Liver (tissue), 9 donors: Measurements from ENCODE around the gene SURF6. TPM values are rescaled to one million over a fixed set of nuclear protein-coding genes. Genes with fewer than 3 reads are reported as not detected.

Experiments used
- DNase-seq: peaks from one replicate; pipeline ENCODE4 v3.0.0-alpha.2; 2017; ENCODE audit warnings: low spot score
- H3K27ac ChIP-seq, 2 donors: one replicate each; pipeline ENCODE4 v1.7.0; 2013; ENCODE audit warnings: inconsistent platforms in 2 of 2, low read length in 2 of 2, control low read depth in 1 of 2, low read depth in 1 of 2, mild to moderate bottlenecking in 1 of 2
- H3K27me3 ChIP-seq, 4 donors: one replicate each; pipeline versions ENCODE4 v1.6.1 to v1.7.0; 2013; ENCODE audit warnings: low read length in 3 of 4, inconsistent platforms in 1 of 4, mild to moderate bottlenecking in 1 of 4, moderate library complexity in 1 of 4; ENCODE audit not compliant: control insufficient read depth in 4 of 4, insufficient read depth in 4 of 4
- H3K36me3 ChIP-seq, 4 donors: one replicate each; pipeline versions ENCODE4 v1.6.1 to v1.7.0; 2013; ENCODE audit warnings: low read length in 3 of 4, mild to moderate bottlenecking in 3 of 4, low read depth in 1 of 4, moderate library complexity in 1 of 4; ENCODE audit not compliant: control insufficient read depth in 4 of 4, insufficient read depth in 3 of 4
- H3K4me1 ChIP-seq, 4 donors: one replicate each; pipeline versions ENCODE4 v1.6.1 to v1.7.0; 2013; ENCODE audit warnings: low read length in 3 of 4, mild to moderate bottlenecking in 3 of 4, moderate library complexity in 1 of 4; ENCODE audit not compliant: control insufficient read depth in 4 of 4, insufficient read depth in 4 of 4
- H3K4me3 ChIP-seq, 3 donors: one replicate each; pipeline versions ENCODE4 v1.6.1 to v1.7.0; 2013; ENCODE audit warnings: low read length in 3 of 3, control low read depth in 1 of 3, low read depth in 1 of 3, mild to moderate bottlenecking in 1 of 3
- H3K9ac ChIP-seq, 2 donors: one replicate each; pipeline ENCODE4 v1.7.0; 2013; ENCODE audit warnings: low read length in 2 of 2, mild to moderate bottlenecking in 2 of 2, moderate library complexity in 2 of 2, control low read depth in 1 of 2, low read depth in 1 of 2
- H3K9me3 ChIP-seq, 4 donors: one replicate each; pipeline versions ENCODE4 v1.6.1 to v1.7.0; 2013; ENCODE audit warnings: low read length in 3 of 4; ENCODE audit not compliant: control insufficient read depth in 4 of 4
- CTCF ChIP-seq: fragments of 150-350 bp; IDR thresholded peaks from 2 replicates; pipeline ENCODE4 v1.5.1; 2017; ENCODE audit warnings: improper control_type of control experiment, low read depth, low read length; ENCODE audit not compliant: missing input control
- EGR1 ChIP-seq, 2 donors: IDR thresholded peaks; 2 replicates each; pipeline ENCODE4 v1.6.1; 2016 to 2018; ENCODE audit warnings: antibody characterized with exemption in 2 of 2, low read depth in 2 of 2
- FOXA1 ChIP-seq: IDR thresholded peaks from 2 replicates; pipeline ENCODE4 v1.6.1; 2016; ENCODE audit warnings: antibody characterized with exemption
- FOXA2 ChIP-seq: IDR thresholded peaks from 2 replicates; pipeline ENCODE4 v1.6.1; 2016; ENCODE audit warnings: antibody characterized with exemption
- GABPA ChIP-seq, 2 donors: IDR thresholded peaks in 1 of 2; conservative IDR thresholded peaks in 1 of 2; 2 replicates each; pipeline ENCODE4 v1.6.1; 2016; ENCODE audit warnings: antibody characterized with exemption in 2 of 2, mild to moderate bottlenecking in 1 of 2, moderate library complexity in 1 of 2
- HNF4A ChIP-seq, 2 donors: conservative IDR thresholded peaks; 2 replicates each; pipeline ENCODE4 v1.6.1; 2016; ENCODE audit warnings: antibody characterized with exemption in 2 of 2, mild to moderate bottlenecking in 2 of 2
- HNF4G ChIP-seq: IDR thresholded peaks from 2 replicates; pipeline ENCODE4 v1.6.1; 2016; ENCODE audit warnings: antibody characterized with exemption
- MAX ChIP-seq: IDR thresholded peaks from 2 replicates; pipeline ENCODE4 v1.6.1; 2016; ENCODE audit warnings: antibody characterized with exemption
- NR2F2 ChIP-seq: IDR thresholded peaks from 2 replicates; pipeline ENCODE4 v1.6.1; 2016; ENCODE audit warnings: antibody characterized with exemption
- RAD21 ChIP-seq, 2 donors: IDR thresholded peaks; 2 replicates each; pipeline ENCODE4 v1.6.1; 2016; ENCODE audit warnings: antibody characterized with exemption in 2 of 2, mild to moderate bottlenecking in 2 of 2
- RXRA ChIP-seq, 2 donors: IDR thresholded peaks; 2 replicates each; pipeline ENCODE4 v1.6.1; 2017 to 2018; ENCODE audit warnings: antibody characterized with exemption in 2 of 2, mild to moderate bottlenecking in 1 of 2
- SP1 ChIP-seq: IDR thresholded peaks from 2 replicates; pipeline ENCODE4 v1.6.1; 2018; ENCODE audit warnings: antibody characterized with exemption, mild to moderate bottlenecking
- TAF1 ChIP-seq: conservative IDR thresholded peaks from 2 replicates; pipeline ENCODE4 v1.6.1; 2016; ENCODE audit warnings: antibody characterized with exemption, mild to moderate bottlenecking
- YY1 ChIP-seq: IDR thresholded peaks from 2 replicates; pipeline ENCODE4 v1.6.1; 2016; ENCODE audit warnings: antibody characterized with exemption, mild to moderate bottlenecking
- WGBS: extraction: QIAGEN DNeasy Blood & Tissue Kit; methylation state at CpG from one replicate; pipeline ENCODE4 v1.1.7; 2013; 5-methylcytosine and 5-hydroxymethylcytosine counted together
- polyA plus RNA-seq, 2 donors: library from polyadenylated mRNA; stranded (reverse) in 1 of 2; unstranded in 1 of 2; fragments of 200-250 nt in 1 of 2; fragments of >200 nt in 1 of 2; fragmentation: Nextera tagmentation in 1 of 2; extraction: Ambion mirVana in 1 of 2; gene quantifications; one replicate each; pipeline versions ENCODE4 v1.2.1 to v1.2.3, GENCODE V29; 2013 to 2015
- total RNA-seq, 2 donors: library from RNA; depleted of rRNA; stranded (reverse); fragments of >200 nt; gene quantifications; one replicate each; pipeline ENCODE4 v1.2.3, GENCODE V29; 2014
- TF ChIP-seq, protein P1 (sequence below): IDR thresholded peaks from 2 replicates; pipeline ENCODE4 v1.6.1; 2016; ENCODE audit warnings: antibody characterized with exemption
- TF ChIP-seq, protein P2 (sequence below): IDR thresholded peaks from 2 replicates; pipeline ENCODE4 v1.6.1; 2016; ENCODE audit warnings: antibody characterized with exemption
- TF ChIP-seq, protein P3 (sequence below): IDR thresholded peaks from 2 replicates; pipeline ENCODE4 v1.6.1; 2016; ENCODE audit warnings: antibody characterized with exemption, mild to moderate bottlenecking
- donor health status: healthy.
- donor health status: healthy.
- donor health status: healthy.
- donor health status: healthy.
- donor health status: healthy.

Gene SURF6
- total and polyA plus RNA-seq, 4 donors: 4.1 to 12.9 (median 7.2) TPM

DNA sequence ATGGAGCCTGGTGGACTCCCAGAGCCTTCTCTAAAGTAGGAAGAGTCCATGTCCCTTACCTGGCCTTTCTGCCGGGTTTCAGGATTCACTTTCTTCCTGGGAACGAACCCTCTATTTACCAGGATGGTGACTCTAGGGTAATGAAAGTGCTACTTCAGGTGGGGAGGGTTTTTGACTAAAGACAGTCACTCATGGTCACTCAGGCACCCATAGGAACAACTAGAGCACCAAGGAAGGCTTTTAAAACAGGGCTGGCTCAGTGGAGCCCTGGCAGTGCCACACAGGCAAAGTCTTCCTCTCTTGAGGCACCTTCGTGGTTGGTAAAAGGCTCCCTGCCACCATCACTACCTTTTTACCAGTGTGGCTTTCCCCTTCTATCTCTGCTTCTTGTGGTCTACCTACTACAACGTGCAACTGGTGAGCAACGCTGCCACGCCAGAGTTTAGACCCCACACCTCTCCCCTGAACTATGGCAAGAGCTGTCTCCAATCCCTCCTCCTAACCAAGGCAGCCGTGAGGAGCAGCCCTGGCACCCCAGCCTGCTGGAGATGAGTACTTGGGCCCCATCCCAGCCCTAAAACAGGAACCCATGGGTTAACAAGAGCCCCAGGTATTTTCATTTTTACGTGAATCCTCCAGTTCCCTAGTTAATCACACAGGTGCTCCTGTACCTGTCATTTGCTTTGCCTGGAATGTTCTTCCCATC, 16.8 kb upstream of the SURF6 start:
- peaks cover 6 to 41% (median 24%) of the 10 kb centered on the region in 4 donors for H3K36me3 ChIP-seq
- H3K9me3 ChIP-seq: no peaks in the 10 kb centered on the region
- WGBS: 86% methylated on average over 8 of the region's 8 CpGs
- H3K4me3 ChIP-seq: no peak overlapping the region
- H3K27ac ChIP-seq: no peak overlapping the region
- no peak overlapping the region for H3K9ac ChIP-seq
- TF ChIP-seq, protein P1, sequence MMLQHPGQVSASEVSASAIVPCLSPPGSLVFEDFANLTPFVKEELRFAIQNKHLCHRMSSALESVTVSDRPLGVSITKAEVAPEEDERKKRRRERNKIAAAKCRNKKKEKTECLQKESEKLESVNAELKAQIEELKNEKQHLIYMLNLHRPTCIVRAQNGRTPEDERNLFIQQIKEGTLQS: no peak
- TF ChIP-seq, protein P2, sequence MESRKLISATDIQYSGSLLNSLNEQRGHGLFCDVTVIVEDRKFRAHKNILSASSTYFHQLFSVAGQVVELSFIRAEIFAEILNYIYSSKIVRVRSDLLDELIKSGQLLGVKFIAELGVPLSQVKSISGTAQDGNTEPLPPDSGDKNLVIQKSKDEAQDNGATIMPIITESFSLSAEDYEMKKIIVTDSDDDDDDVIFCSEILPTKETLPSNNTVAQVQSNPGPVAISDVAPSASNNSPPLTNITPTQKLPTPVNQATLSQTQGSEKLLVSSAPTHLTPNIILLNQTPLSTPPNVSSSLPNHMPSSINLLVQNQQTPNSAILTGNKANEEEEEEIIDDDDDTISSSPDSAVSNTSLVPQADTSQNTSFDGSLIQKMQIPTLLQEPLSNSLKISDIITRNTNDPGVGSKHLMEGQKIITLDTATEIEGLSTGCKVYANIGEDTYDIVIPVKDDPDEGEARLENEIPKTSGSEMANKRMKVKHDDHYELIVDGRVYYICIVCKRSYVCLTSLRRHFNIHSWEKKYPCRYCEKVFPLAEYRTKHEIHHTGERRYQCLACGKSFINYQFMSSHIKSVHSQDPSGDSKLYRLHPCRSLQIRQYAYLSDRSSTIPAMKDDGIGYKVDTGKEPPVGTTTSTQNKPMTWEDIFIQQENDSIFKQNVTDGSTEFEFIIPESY: no peak
- no peaks in the 10 kb centered on the region for H3K27me3 ChIP-seq
- DNase-seq: no peak
- peaks cover 9 to 40% (median 33%) of the 10 kb centered on the region in 4 donors for H3K4me1 ChIP-seq

DNA sequence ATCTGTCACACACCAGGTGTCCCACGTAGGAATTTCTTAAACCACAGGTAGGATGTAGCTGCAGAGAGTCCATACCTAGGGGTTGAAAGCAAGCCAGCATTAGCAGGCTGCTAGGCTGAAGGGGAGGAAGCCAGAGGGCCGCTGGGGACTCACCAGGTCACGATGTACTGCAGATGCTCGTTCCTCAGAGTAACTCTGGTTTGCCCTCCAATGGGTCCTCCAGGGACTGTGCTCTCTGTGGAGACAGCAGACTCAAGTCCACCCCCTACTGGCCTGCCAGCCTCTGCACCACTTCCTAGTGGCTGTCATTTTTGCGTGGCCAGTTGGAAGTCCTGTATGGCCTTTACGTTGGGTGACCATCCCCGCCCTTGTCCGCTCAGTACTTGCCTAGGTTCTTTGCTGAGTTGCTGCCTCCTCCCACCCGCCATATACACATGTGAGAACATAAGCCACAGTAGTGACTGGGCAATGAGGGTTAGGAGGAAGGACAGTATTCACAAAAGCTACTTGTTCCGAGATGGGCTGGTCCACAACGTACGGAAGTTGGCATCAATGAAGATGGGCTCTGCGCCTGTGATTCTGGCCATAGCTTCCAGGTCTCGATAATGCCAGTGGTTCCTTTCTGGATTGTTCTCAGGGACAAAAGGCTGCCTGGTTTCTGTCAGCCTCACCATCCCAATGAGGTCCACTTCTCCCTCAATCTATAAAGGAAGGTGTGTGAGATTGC, 16.1 kb upstream of the SURF6 start:
- no peak overlapping the region for H3K9ac ChIP-seq
- no peak for DNase-seq

More for the DNA sequence above, 16.1 kb upstream of the SURF6 start:
- Histone ChIP-seq H3K4me3 (no peak overlapping the region), H3K36me3 (peaks cover 6 to 41% (median 24%) of the 10 kb centered on the region in 4 donors), H3K27ac (no peak overlapping the region), H3K4me1 (peaks cover 8 to 36% (median 26%) of the 10 kb centered on the region in 4 donors), H3K27me3 (no peaks in the 10 kb centered on the region), H3K9me3 (no peaks in the 10 kb centered on the region)
- TF ChIP-seq GABPA (IDR thresholded peaks at IDR 0.05 in 1 of 2, conservative IDR thresholded peaks at IDR 0.05 in 1 of 2) (no peak), NR2F2 (no peak), EGR1 (IDR thresholded peaks at IDR 0.05; ENCODE audit: low read depth in 2 of 2) (no peak), FOXA2 (no peak), TAF1 (no peak), YY1 (no peak), HNF4A (conservative IDR thresholded peaks at IDR 0.05) (no peak), MAX (no peak), HNF4G (no peak), RXRA (IDR thresholded peaks at IDR 0.05) (no peak), RAD21 (IDR thresholded peaks at IDR 0.05) (peak in 1 of 2 donors; percentile 37), CTCF (peak; percentile 38), FOXA1 (no peak), SP1 (no peak)
- TF ChIP-seq, protein P3, sequence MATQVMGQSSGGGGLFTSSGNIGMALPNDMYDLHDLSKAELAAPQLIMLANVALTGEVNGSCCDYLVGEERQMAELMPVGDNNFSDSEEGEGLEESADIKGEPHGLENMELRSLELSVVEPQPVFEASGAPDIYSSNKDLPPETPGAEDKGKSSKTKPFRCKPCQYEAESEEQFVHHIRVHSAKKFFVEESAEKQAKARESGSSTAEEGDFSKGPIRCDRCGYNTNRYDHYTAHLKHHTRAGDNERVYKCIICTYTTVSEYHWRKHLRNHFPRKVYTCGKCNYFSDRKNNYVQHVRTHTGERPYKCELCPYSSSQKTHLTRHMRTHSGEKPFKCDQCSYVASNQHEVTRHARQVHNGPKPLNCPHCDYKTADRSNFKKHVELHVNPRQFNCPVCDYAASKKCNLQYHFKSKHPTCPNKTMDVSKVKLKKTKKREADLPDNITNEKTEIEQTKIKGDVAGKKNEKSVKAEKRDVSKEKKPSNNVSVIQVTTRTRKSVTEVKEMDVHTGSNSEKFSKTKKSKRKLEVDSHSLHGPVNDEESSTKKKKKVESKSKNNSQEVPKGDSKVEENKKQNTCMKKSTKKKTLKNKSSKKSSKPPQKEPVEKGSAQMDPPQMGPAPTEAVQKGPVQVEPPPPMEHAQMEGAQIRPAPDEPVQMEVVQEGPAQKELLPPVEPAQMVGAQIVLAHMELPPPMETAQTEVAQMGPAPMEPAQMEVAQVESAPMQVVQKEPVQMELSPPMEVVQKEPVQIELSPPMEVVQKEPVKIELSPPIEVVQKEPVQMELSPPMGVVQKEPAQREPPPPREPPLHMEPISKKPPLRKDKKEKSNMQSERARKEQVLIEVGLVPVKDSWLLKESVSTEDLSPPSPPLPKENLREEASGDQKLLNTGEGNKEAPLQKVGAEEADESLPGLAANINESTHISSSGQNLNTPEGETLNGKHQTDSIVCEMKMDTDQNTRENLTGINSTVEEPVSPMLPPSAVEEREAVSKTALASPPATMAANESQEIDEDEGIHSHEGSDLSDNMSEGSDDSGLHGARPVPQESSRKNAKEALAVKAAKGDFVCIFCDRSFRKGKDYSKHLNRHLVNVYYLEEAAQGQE: no peak
- TF ChIP-seq, protein P1: no peak
- WGBS: 84% methylated on average over 14 of the region's 14 CpGs
